ENCODE measurements around the gene TSFM.

The TSFM gene

GRCh38 chr12:57841445-57841844 lies 58.9 kb downstream of the TSFM start:
- H3K4me2 ChIP-seq (ENCODE audit: low read depth, low read length, poor library complexity, severe bottlenecking) = no peak overlapping the region
- no peak overlapping the region for H3K27ac ChIP-seq (ENCODE audit: low read depth, low read length)

GRCh38 chr12:57842342-57843294 lies 60.0 kb downstream of the TSFM start:
- Histone ChIP-seq H3K36me3 (ENCODE audit: low read length) (no peaks in the 10 kb centered on the region), H3K9ac (ENCODE audit: low read length) (no peak overlapping the region), H4K20me1 (ENCODE audit: low read depth, low read length) (no peaks in the 10 kb centered on the region), H3K27ac (ENCODE audit: low read depth, low read length) (no peak overlapping the region), H3K27me3 (ENCODE audit: low read length) (no peaks in the 10 kb centered on the region), H3K4me2 (ENCODE audit: low read depth, low read length, poor library complexity, severe bottlenecking) (no peak overlapping the region), H3K9me3 (ENCODE audit: insufficient read depth, low read length) (no peaks in the 10 kb centered on the region), H3K9me2 (replicated peaks; ENCODE audit: insufficient read depth, low read length) (no peaks in the 10 kb centered on the region), H3K4me3 (ENCODE audit: insufficient read depth, low read length, poor library complexity, severe bottlenecking) (no peak overlapping the region), H3F3A (ENCODE audit: insufficient read depth) (no peaks in the 10 kb centered on the region), H3K79me2 (ENCODE audit: insufficient read depth, low read length) (no peaks in the 10 kb centered on the region), H2AFZ (ENCODE audit: low read depth, low read length, severe bottlenecking) (no peak overlapping the region)
- TF ChIP-seq EZH2phosphoT487 (conservative IDR thresholded peaks at IDR 0.05; ENCODE audit: low read length) (no peak), CTCF (IDR thresholded peaks at IDR 0.05; ENCODE audit: insufficient read depth, low read length, poor library complexity, severe bottlenecking) (no peak)

More at GRCh38 chr12:57841445-57841844, 58.9 kb downstream of the TSFM start:
- Histone ChIP-seq H3K36me3 (ENCODE audit: low read length) (no peaks in the 10 kb centered on the region), H2AFZ (ENCODE audit: low read depth, low read length, severe bottlenecking) (no peak overlapping the region), H3K9me2 (replicated peaks; ENCODE audit: insufficient read depth, low read length) (no peaks in the 10 kb centered on the region), H4K20me1 (ENCODE audit: low read depth, low read length) (no peaks in the 10 kb centered on the region), H3K4me3 (ENCODE audit: insufficient read depth, low read length, poor library complexity, severe bottlenecking) (no peak overlapping the region), H3K27me3 (ENCODE audit: low read length) (no peaks in the 10 kb centered on the region), H3K79me2 (ENCODE audit: insufficient read depth, low read length) (no peaks in the 10 kb centered on the region), H3K9ac (ENCODE audit: low read length) (no peak overlapping the region), H3K9me3 (ENCODE audit: insufficient read depth, low read length) (no peaks in the 10 kb centered on the region), H3F3A (ENCODE audit: insufficient read depth) (no peaks in the 10 kb centered on the region)
- TF ChIP-seq EZH2phosphoT487 (conservative IDR thresholded peaks at IDR 0.05; ENCODE audit: low read length) (no peak), CTCF (IDR thresholded peaks at IDR 0.05; ENCODE audit: insufficient read depth, low read length, poor library complexity, severe bottlenecking) (no peak)

- Histone ChIP-seq H3K27ac (ENCODE audit: low read depth, low read length) (no peak overlapping the region), H2AFZ (ENCODE audit: low read depth, low read length, severe bottlenecking) (peak overlapping the region; percentile 97), H3K36me3 (ENCODE audit: low read length) (no peaks in the 10 kb centered on the region), H3K79me2 (ENCODE audit: insufficient read depth, low read length) (no peaks in the 10 kb centered on the region), H3K9me3 (ENCODE audit: insufficient read depth, low read length) (no peaks in the 10 kb centered on the region), H3K27me3 (ENCODE audit: low read length) (no peaks in the 10 kb centered on the region), H3K9ac (ENCODE audit: low read length) (peak overlapping the region; percentile 70), H3F3A (ENCODE audit: insufficient read depth) (peaks cover 3% of the 10 kb centered on the region; the same call in 1 of the 2 replicates), H3K4me2 (ENCODE audit: low read depth, low read length, poor library complexity, severe bottlenecking) (peak overlapping the region; percentile 86), H3K4me3 (ENCODE audit: insufficient read depth, low read length, poor library complexity, severe bottlenecking) (peak overlapping the region; percentile 99), H4K20me1 (ENCODE audit: low read depth, low read length) (no peaks in the 10 kb centered on the region), H3K9me2 (replicated peaks; ENCODE audit: insufficient read depth, low read length) (no peaks in the 10 kb centered on the region)
- no peak for TF ChIP-seq EZH2phosphoT487 (conservative IDR thresholded peaks at IDR 0.05; ENCODE audit: low read length)
- TF ChIP-seq CTCF (IDR thresholded peaks at IDR 0.05; ENCODE audit: insufficient read depth, low read length, poor library complexity, severe bottlenecking) = no peak
These were observed 62.3 kb downstream of the TSFM start for GRCh38 chr12:57844709-57845477.
